ENCODE data around the gene PCP2.
"Not testable (repeated sequence)": the region's sequence is repeated elsewhere in the genome, so short reads cannot be mapped to it uniquely, and the experiment has no call there.

PCP2 gene

DNA sequence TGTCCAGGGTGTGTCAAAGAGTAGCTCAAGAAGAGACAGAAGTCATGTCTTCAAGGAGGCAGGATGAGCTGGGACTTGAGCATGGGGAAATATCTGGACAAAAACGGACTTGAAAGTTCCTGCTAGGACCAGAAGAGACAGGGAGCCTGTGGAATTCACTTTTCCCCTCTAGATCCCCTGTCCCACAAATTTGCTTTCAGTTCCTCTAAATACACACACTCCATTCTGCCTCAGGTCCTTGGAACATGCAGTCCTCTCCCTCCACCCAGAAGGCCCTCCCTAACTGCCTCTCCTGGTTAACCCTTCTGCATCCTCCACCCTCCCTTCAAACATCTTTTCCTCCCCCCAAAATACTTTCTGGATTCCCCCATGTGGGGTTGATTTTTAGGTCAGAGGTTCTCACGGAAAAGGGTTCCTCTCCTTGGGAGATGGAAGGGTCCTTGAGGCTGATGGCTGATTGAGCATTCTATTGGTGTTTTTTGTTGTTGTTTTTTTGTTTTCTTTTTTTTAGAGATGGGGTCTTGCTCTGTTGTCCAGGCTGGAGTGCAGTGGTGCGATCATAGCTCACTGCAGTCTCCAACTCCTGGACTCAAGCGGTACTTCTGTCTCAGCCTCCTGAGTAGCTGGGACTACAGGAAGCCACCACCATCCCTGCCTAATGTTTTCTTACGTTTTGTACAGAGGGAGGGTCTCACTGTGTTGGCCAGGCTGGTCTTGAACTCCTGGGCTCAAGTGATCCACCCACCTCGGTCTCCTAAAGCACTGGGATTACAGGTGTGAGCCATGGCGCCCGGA is 28.4 kb upstream of the PCP2 start:
- no peak for DNase-seq

DNA sequence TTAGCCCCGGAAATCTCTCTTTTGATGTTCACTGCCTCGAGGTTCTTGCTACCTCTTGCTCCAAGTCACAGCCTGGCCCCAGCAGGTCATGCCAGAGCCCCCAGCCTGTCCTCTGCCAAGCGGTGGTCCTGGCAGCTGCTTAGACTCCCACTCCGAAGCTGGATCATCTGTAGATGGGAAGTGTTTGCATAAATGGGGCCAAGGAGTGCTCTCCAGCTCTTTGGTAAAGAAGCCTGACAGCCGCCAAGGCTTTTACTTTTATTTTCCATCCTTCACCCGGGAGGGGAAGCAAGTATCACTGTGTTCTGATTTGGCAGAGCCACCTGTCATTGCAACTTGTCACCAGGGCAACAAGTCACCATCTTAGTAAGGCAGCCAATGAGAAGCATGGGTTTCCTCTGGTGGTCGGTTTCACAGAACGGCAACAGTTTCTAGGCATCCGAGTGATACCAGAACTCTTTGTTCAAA is 24.7 kb upstream of the PCP2 start:
- DNase-seq = no peak

DNA sequence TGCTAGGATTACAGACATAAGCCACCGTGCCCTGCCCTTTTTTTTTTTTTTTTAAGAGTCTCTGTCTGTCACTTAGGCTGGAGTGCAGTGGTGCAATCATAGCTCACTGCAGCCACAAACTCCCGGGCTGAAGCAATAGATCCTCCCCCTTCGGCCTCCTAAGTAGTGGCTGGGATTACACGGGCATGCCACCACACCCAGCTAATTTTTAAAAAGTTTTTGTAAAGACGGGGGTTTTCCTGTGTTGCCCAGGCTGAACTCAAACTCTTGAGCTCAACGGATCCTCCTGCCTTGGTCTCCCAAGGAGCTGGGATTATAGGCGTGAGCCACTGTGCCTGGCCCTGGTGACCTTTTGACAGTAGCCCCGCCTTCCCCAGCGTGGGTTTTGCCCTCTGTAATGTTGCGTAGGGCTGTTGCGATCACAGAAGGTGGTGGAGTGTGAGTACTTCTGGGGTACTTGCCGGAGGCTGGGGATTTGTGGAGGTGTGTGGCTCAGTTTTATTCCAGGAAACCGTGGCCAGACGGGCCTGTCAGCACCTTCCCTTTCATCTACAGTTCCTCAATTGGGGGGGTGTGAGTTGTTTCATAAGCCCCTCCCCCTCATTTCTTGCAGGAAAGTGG is 23.7 kb upstream of the PCP2 start:
- DNase-seq = no peak

DNA sequence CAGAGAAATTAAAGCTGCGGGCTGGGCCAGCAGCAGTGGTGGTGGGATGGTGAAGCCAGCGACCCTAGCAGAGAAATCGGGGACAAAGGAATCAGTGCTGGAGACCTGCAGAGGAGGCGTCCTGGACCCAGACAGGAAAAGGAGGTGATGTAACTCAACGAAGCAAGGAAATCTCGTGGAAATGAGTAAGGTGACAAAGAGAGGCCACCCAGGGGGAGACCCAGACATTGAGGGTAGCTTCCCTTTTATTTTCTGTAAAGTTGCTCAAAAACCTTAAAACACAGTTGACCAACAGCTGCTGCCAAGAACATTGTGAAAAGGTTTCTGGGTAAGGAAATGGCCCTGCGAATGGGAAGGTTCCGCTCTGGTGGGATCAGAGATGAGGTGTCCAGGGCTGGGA is 22.1 kb upstream of the PCP2 start:
- DNase-seq = no peak

DNA sequence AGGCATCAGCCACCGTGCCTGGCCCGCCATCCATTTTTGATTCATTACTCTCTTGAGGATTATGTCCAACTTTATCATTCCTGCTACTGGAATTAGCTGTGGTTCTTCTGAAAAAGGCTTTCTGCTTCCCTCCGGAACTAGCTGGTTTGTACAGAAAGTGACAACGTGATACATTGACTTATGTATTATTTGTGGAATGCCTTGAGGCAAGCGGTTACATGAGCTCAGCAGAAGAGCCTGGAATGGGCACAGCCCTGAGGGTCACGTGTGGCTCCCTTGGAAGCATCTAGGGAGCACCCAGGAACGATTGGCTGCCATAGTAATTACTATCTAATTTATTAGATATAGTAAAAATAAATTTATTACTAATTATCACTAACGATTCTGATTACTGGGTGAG is 20.9 kb upstream of the PCP2 start:
- DNase-seq = no peak

DNA sequence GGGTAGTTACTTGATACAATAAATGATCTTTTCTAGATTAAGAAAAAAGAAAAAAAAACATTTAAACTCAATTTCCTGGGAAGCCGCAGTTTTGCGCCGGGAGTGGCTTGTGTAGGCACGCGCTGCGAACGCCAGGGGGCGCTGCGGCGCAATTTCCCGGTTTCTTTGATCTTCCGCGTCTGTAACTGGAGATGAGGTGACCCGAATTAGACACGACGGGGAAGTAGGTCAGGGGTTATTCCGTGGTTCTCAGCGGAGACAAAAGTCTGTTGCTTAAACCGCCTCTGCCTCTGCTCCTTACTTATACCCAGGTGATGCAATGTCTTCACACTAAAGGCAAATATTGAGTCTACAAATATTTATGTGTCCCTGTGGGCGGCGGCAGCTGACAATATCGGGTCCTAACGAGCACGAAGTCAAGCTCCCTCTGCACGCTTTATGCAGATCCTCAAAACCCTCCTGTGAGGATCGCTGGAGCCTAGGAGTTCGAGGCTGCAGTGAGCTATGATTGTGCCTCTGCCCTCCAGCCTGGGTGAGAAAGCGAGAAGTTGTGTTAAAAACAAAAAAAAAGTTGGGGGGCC is 18.6 kb upstream of the PCP2 start:
- DNase-seq = peak; percentile 16

DNA sequence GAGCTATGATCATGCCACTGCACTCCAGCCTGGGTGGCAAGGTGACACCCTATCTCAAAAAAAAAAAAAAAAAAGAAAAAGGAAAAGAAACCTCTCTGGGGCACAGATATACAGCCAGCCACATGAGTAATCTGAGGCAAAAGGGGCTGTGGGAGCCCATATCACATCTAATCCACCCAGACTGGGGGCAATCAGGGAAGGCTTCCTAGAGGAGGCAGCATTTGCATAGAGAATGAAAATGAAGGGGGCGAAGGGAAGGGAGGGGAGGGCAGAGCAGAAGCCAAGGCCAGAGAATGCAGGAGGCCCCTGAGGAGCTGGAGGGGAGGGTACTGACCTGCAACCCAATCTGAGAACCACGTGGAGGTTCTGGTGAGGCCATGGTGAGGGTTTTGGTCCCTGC is 16.6 kb upstream of the PCP2 start:
- no peak for DNase-seq

DNA sequence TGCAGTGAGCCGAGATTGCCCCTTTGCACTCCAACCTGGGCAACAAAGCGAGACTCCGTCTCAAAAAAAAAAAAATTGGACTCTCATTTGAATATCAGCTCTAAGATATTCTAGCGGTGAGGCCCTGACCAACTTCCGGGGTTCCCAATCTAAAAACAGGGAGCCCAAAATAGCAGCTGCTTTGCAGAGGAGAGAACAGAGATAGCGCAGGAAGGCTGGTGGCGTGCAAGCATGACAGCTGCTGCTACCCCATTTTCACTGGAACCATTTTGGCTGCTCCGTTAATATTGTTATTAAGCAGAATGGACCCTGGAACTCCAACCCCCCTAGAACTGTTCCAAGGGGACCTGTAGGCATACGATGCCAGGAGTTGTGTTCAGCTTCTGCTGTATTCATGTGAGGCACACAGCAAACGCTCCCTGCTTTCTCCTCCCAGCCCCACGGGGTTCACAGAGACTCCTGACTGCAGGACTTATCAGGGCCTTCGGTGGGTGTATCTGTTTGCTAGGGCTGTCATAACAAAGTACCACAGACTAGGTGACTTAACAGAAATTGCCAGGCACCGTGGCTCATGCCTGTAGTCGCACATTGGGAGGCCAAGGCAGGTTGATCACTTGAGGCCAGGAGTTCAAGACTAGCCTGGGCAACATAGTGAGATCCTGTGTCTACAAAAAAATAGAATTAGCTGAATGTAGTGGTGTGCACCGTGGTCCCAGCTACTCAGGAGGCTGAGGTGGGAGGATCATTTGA is 14.9 kb upstream of the PCP2 start:
- no peak for DNase-seq

DNA sequence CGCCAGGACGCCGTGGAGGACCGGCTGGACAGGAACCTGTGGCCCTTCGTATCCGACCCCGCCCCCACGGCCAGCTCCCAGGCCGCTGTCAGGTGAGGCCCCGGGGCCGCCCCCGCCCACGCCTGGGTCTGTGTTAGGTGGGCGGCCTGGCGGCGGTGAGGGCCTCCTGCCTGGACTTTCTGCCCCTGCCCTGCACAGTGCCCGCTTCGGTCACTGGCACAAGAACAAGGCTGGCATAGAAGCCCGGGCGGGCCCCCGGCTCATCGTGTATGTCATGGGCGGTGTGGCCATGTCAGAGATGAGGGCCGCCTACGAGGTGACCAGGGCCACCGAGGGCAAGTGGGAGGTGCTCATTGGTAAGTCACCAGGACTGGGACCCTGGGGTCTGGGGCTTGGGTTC is 13.6 kb upstream of the PCP2 start:
- no peak for DNase-seq

DNA sequence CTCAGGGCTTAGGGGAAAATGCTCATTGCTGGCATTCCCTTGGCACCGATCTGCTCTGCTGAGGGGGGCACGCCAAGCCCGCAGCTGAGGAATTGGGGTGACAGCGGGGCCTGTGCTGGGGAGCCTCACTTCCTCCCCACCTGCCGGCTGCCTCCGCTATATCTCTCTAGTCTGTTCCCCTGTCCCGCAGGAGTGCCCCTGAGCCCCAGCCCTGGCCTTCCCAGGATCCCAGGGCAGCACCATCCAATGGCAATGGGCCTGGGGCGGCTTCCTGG is 12.8 kb upstream of the PCP2 start:
- no peak for DNase-seq

DNA sequence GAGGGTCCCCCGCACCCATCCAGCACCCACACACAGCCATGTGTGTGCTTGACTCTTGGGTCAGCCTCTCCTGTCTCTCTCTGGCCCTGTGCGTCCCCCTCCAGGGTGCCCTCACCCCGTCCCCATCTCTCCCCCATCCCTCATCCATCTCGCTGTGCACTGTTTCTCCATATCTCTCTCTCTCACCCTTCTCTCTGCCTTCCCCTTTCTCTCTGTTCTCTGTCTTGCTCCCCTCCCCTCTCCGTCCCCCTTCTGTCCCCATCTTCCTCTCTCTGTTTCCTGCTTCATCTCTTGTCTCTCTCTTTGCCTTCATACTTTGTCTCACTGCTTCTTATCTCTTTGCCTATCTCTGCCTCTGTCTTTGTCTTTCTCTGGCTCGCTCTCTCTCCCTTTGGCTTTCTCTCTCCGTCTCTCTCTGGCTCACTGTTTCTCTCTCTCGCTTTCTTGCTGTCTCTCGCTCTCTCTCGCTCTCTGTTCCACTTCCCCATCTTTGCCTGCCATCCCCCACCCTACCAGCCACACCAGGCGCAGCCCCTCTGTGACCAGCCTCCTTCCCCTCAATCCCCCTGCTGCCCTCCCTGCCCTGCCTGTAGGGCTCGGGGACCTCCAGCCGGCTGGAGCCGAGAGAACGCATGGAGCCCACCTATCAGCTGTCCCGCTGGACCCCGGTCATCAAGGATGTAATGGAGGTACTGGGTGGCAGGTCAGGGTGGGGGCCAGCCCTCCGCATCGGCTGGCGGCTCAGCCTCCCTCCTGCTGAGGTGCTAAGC is 12.3 kb upstream of the PCP2 start:
- no peak for DNase-seq

DNA sequence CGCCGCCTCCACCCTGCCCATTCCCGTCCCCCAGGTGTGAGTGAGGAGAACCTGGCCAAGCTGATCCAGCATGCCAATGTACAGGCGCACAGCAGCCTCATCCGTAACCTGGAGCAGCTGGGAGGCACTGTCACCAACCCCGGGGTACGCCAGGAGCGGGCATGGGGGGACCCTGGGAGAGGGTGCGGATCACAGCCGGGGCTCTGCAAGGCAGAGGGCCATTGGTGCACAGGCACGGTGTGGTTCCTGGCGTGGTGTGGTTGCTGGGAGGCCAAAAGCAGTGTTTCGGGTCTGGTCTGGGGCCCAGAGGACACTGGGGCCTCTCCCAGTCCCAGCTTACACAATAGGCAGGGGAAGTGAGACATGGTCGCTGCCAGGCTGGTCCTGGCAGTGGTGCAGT is 11.6 kb upstream of the PCP2 start:
- no peak for DNase-seq

DNA sequence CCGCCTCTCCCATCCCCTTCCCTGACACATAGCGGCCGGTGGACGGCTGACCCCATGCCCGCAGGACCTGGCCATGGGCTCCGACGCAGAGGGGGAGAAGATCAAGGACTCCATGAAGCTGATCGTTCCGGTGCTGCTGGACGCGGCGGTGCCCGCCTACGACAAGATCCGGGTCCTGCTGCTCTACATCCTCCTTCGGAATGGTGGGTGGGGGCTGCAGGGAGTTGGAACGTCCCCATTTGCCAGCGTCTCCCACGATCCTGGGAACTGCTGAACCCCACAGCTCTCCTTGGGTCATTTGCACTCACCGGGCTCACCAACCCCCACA is 11.0 kb upstream of the PCP2 start:
- DNase-seq = no peak

DNA sequence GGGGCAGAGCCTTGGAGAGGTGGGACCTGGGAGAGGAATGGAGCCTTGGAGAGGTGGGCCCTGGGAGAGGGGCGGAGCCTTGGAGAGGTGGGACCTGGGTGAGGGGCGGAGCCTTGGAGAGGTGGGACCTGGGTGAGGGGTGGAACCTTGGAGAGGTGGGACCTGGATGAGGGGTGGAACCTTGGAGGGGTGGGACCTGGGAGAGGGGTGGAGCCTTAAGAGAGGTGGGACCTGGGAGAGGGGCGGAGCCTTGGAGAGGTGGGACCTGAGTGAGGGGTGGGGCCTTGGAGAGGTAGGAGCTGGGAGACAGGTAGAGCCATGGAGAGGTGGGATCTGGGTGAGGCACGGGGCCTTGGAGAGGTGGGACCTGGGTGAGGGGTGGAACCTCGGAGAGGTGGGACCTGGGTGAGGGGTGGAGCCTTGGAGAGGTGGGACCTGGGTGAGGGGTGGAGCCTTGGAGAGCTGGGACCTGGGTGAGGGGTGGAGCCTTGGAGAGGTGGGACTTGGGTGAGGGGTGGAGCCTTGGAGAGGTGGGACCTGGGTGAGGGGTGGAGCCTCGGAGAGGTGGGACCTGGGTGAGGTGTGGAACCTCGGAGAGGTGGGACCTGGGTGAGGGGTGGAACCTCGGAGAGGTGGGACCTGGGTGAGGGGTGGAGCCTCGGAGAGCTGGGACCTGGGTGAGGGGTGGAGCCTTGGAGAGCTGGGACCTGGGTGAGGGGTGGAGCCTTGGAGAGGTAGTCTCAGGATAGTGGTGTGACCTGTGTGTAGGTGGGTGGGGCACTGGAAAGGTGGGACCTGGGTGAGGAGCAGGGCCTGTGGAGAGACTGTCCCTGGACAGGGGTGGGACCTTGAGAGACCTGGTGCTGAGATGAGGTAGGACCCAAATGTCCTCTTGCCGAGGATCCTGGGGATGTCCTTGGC is 10.4 kb upstream of the PCP2 start:
- DNase-seq = not testable (repeated sequence)

DNA sequence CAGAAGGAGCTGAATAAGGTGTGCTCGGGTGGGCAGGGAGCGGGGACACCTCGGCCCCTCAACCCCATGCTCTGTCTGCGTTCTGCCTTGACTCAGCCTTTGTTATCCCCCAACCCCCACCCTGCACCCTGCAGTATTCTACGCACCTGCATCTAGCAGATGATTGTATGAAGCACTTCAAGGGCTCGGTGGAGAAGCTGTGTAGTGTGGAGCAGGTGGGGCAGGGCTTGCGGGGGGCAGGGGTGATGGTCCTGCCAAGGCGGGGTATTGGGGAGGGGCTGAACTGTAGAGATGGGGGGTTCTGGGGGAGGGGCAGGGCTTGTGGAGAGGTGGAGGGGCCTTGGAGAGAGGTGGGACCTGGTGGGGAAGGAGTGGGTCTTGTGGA is 9.5 kb upstream of the PCP2 start:
- no peak for DNase-seq

DNA sequence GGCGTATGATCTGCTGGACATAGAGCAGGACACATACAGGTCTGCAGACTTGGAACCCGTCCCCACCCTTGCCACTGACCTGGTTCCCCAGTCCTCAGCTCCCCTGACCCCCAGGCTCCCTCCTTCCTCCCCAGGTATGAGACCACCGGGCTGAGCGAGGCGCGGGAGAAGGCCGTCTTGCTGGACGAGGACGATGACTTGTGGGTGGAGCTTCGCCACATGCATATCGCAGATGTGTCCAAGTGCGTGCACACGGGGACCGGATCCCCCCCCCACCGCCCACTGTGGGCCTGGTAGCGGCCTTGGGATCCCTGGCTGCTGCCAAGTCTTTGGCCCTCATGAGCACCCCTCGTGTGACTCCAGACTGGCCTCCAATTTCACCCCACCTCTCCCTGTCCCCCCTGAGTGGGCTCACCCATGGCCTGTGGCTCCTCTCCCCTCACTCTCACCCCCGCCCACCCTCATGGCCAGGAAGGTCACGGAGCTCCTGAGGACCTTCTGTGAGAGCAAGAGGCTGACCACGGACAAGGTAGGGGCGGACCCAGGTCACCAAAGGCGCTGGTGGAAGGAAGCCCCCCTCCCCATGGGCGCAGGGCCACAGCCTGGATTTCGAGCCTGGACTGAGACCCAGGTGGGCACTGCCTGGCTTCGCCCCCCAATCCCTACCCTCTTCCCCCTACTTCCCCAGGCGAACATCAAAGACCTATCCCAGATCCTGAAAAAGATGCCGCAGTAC is 8.9 kb upstream of the PCP2 start:
- no peak for DNase-seq

DNA sequence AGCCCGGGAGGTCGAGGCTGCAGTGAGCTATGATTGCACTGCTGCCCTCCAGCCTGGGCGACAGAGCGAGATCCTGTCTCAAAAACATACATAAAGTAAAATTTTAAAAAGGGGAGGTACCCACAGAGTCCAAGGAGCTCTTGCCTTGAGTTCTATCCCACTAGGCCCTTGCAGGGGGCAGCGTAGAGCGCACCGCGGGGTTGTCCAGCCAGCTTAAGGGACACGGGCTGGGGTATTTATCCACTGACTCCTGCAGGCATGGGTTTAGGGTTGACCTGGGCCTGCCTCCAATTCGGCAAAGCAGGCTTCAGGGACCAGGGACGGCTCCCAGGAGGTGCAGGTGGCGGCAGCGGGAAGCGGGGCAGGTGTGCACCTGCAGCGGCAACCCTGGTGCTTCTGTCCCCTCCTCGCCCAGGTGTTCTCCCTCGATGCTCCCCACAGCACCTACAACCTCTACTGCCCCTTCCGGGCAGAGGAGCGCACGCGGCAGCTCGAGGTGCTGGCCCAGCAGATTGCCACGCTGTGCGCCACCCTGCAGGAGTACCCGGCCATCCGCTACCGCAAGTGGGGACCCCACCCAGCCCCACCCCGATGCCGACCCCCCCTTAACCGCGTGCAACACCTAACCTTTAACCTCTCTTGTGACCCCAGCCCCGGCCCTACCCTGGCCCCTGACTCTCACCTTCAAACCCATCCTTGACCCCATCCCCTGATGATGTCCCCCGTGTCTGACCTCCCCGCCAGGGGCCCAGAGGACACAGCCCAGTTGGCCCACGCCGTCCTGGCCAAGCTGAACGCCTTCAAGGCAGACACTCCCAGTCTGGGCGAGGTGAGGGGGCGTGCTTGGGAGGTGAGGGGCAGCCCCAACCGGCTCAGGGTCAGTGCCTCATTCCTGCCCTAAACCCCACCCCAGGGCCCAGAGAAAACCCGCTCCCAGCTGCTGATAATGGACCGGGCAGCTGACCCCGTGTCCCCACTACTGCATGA is 8.1 kb upstream of the PCP2 start:
- no peak for DNase-seq

DNA sequence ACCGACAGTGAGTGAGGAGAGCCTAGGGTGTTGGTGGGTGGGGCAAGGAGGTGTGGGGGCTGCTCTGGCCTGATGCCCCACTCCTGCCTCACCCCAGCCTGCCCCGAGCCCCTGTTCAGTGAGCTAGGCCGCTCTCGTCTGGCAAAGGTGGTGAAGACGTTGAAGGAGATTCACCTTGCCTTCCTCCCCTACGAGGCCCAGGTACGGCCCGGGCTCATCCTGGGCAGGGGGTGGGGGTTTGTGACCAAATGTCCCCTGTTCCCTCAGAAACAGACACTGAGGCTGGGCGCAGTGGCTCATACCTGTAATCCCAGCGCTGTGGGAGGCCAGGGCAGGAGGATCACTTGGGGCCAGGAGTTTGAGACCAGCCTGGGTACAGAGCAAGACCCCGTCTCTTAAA is 7.3 kb upstream of the PCP2 start:
- DNase-seq = no peak

DNA sequence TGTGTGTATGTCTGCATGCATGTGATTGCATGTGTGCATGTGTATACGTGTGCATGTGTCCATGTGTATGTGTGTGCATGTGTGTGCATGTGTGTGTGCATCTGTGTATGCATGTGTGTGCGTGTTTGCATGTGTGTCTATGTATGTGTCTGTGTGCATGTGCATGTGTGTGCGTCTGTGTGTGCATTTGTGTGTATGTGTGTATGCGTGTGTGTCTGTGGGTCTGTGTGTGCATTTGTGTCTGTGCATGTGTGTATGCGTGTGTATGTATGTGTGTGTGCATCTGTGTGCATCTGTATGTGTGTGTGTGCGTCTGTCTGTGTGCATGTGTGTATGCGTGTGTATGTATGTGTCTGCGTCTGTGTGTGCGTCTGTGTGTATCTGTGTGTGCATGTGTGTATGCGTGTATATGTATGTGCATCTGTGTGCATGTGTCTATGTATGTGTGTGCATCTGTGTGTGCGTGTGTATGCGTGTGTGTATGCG is 6.4 kb upstream of the PCP2 start:
- DNase-seq = no peak

Measured in NCI-H446 treated with DMSO at 0.1 percent for 48 hours (cell line).